ENCODE data around the gene CCL24. TPM values are rescaled to one million over a fixed set of nuclear protein-coding genes. Genes with fewer than 3 reads are reported as not detected.
"Not testable (repeated sequence)": the region's sequence is repeated elsewhere in the genome, so short reads cannot be mapped to it uniquely, and the experiment has no call there.

Gene CCL24
- total and polyA plus RNA-seq, 2 donors (not counting 3 experiments of a cell fraction or from before 2014, with no cell fraction given): not detected

DNA sequence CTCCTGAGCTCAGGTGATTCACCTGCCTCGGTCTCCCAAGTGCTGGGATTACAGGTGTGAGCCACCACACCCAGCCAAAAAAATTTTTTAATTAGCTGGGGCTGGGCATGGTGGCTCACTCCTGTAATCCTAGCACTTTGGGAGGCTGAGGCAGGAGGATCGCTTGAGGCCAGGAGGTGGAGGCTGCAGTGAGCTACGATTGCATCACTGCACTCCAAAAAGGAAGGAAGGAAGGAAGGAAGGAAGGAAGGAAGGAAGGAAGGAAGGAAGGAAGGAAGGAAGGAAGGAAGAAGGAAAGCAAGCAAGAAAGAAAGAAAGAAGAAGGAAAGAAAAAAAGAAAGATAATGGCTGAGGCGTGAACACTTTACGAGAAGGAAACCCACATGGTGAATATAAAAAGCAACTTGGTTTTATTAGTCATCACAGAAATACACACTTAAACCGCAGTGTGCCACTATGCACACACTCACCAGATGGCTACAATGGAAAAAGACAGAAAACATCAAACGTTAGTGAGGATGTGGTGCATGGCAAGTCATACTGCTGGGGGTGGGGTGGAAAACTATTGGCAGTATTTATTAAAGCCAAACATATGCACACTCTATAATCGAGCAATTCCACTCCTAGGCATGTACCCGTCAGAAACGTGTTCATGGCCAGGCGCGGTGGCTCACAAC is 37.2 kb downstream of the CCL24 start:
- DNase-seq (ENCODE audit: low read depth, low spot score): no peak
- no TSS peak for BruUV-seq (replicated peaks)
- no peaks in the 10 kb centered on the region for H4K20me1 ChIP-seq (replicated peaks; ENCODE audit: control insufficient read depth, extremely low read depth, insufficient read depth, low read length)
- no peaks in the 10 kb centered on the region for H3K4me1 ChIP-seq (ENCODE audit: control insufficient read depth, extremely low read depth, insufficient read depth, low read length)
- no peak overlapping the region for H3K4me2 ChIP-seq (ENCODE audit: insufficient read depth, low read length)
- no peak overlapping the region for H2AFZ ChIP-seq (ENCODE audit: low read depth, low read length)
- no peak overlapping the region for H3K9ac ChIP-seq (replicated peaks; ENCODE audit: extremely low read depth, insufficient read depth, low read length)
- no peaks in the 10 kb centered on the region for H3K27me3 ChIP-seq (ENCODE audit: control insufficient read depth in 2 of 2, insufficient read depth in 2 of 2, low read length in 2 of 2)
- no peaks in the 10 kb centered on the region for H3K79me2 ChIP-seq (ENCODE audit: control insufficient read depth, insufficient read depth, low read length)
- POLR2A ChIA-PET: interaction anchor here (0.5 kb wide), 1 partner anchor 98 kb away, joined by 8 read pairs; no protein-coding TSS in a partner anchor
- CTCF ChIA-PET: interaction anchor here (0.7 kb wide), 1 partner anchor 21 kb away, joined by 4 read pairs; no protein-coding TSS in a partner anchor
- TF ChIP-seq POLR2AphosphoS5 (IDR thresholded peaks at IDR 0.05; ENCODE audit: insufficient read depth, low read depth, low read length): no peak
- no peak for TF ChIP-seq POLR2A (IDR thresholded peaks at IDR 0.05; ENCODE audit: low read depth, low read length)
- no peak for TF ChIP-seq JUN (IDR thresholded peaks at IDR 0.05; ENCODE audit: borderline replicate concordance, insufficient read depth, insufficient read length, low read depth)
- no peak for TF ChIP-seq FOS (IDR thresholded peaks at IDR 0.05; ENCODE audit: borderline replicate concordance, insufficient read depth, low read length)
- TF ChIP-seq MYC (IDR thresholded peaks at IDR 0.05; ENCODE audit: low read depth, low read length): no peak
- no peak for TF ChIP-seq MAX (IDR thresholded peaks at IDR 0.05; ENCODE audit: insufficient read depth, insufficient read length)
- TF ChIP-seq GATA2 (IDR thresholded peaks at IDR 0.05; ENCODE audit: insufficient read depth, insufficient read length, low read depth, low read length): no peak
- TF ChIP-seq EZH2 (IDR thresholded peaks at IDR 0.05; ENCODE audit: borderline replicate concordance, low read depth, low read length, severe bottlenecking): no peak
- no peak for TF ChIP-seq CTCF (IDR thresholded peaks at IDR 0.05; ENCODE audit: extremely low read depth in 1 of 2, insufficient read depth in 1 of 2, low read depth in 1 of 2, low read length in 2 of 2)
- FAIRE-seq: no peak
- H3K27ac ChIP-seq (ENCODE audit: insufficient read depth, low read depth, low read length): no peak overlapping the region
- H3K36me3 ChIP-seq (ENCODE audit: control insufficient read depth in 2 of 2, extremely low read depth in 1 of 2, insufficient read depth in 2 of 2, low read length in 2 of 2): no peaks in the 10 kb centered on the region
- intact Hi-C loops (cut with micrococcal nuclease): no loop called here
- H3K9me3 ChIP-seq (replicated peaks; ENCODE audit: control insufficient read depth, insufficient read depth, low read length): no peaks in the 10 kb centered on the region
- dilution Hi-C loops (cut with MboI; ENCODE audit: extremely low pct_ligation_motif_present, low sequenced_read_pairs): no loop called here
- no peaks in the 10 kb centered on the region for H3K9me1 ChIP-seq (replicated peaks; ENCODE audit: control insufficient read depth, extremely low read depth, insufficient read depth, low read length)
- H3K4me3 ChIP-seq (replicated peaks in 1 of 3; ENCODE audit: insufficient read depth in 1 of 3, low read depth in 1 of 3, low read length in 3 of 3): no peak overlapping the region

DNA sequence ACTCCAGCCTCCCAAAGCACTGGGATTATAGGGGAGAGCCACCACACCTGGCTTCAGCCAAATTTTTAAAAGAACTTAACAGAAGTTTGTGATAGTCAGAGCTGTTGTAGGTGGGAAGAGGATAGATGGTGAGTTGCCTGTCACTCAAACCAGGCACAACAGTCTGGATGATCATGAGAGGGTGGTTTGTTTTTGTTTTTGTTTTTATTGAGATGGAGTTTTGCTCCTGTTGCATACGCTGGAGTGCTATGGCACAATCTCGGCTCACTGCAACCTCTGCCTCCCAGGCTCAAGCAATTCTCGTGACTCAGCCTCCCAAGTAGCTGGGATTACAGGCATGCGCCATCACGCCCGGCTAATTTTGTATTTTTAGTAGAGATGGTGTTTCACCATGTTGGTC is 39.6 kb downstream of the CCL24 start:
- H3K9ac ChIP-seq (replicated peaks; ENCODE audit: extremely low read depth, insufficient read depth, low read length); H3K4me3 ChIP-seq (replicated peaks in 1 of 3; ENCODE audit: insufficient read depth in 1 of 3, low read depth in 1 of 3, low read length in 3 of 3); H2AFZ ChIP-seq (ENCODE audit: low read depth, low read length); H3K9me1 ChIP-seq (replicated peaks; ENCODE audit: control insufficient read depth, extremely low read depth, insufficient read depth, low read length); H3K4me2 ChIP-seq (ENCODE audit: insufficient read depth, low read length); dilution Hi-C loops (cut with MboI; ENCODE audit: extremely low pct_ligation_motif_present, low sequenced_read_pairs); H3K27me3 ChIP-seq (ENCODE audit: control insufficient read depth in 2 of 2, insufficient read depth in 2 of 2, low read length in 2 of 2); BruUV-seq (replicated peaks); H4K20me1 ChIP-seq (replicated peaks; ENCODE audit: control insufficient read depth, extremely low read depth, insufficient read depth, low read length); H3K27ac ChIP-seq (ENCODE audit: insufficient read depth, low read depth, low read length); H3K79me2 ChIP-seq (ENCODE audit: control insufficient read depth, insufficient read depth, low read length); POLR2A ChIA-PET; H3K36me3 ChIP-seq (ENCODE audit: control insufficient read depth in 2 of 2, extremely low read depth in 1 of 2, insufficient read depth in 2 of 2, low read length in 2 of 2); H3K9me3 ChIP-seq (replicated peaks; ENCODE audit: control insufficient read depth, insufficient read depth, low read length); DNase-seq (ENCODE audit: low read depth, low spot score); FAIRE-seq; H3K4me1 ChIP-seq (ENCODE audit: control insufficient read depth, extremely low read depth, insufficient read depth, low read length); intact Hi-C loops (cut with micrococcal nuclease): not testable (repeated sequence)
- CTCF ChIA-PET: interaction anchor here (2.0 kb wide), 1 partner anchor 11 kb away, joined by 4 read pairs; no protein-coding TSS in a partner anchor

Measured in endothelial cell of umbilical vein (primary cell).